GM12872 (cell line): ENCODE results near the gene GPR132.

Experiments used
- TF ChIP-seq, protein P1 (sequence below): IDR thresholded peaks from 3 replicates; pipeline ENCODE4 v1.5.1; 2011; ENCODE audit warnings: low read depth, mild to moderate bottlenecking, low read length, moderate library complexity; ENCODE audit not compliant: insufficient read depth

GPR132 gene

DNA sequence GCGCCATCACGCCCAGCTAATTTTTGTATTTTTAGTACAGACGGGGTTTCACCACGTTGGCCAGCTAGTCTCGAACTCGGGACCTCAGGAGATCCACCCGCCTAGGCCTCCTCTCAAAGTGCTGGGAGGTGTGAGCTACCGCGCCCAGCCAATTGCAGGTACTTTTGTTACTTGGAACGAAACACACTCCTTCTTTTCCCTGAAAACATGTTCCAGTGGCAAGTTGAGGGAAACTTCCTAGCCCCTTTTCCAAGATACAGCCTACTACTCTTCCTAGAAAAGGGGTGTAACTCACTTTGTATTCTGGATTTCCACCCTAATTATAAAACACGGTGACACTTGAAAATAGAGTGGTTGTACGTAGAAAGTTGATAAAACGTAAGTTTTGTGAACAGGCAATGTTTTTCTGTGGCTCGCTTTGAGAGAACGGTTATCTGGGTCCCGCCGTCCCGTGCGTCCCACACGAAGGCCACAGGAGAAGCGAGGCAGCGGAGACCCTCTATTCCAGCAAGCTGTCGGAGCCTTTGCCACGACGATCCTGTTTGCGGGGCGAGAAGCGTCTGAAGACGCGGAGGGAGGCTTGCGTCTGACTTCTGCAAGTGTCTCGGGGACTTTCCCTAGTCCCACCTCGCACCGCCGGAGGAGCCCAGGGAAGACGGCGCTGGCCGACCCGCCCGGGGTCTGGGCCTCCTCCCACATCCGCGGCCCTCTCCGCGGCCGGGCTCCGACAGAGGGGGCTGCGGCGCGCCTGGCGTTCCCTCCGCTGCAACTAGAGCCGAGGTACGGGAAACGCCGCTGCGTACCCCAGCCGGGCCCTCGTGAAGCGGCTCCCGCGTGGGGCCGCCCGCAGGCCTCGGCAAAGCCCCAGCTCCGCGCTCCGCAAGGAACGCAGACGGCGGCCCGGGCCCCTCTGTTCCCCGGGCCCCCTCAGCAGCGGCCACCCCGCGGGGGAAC, 45.1 kb downstream of the GPR132 start:
- TF ChIP-seq, protein P1, sequence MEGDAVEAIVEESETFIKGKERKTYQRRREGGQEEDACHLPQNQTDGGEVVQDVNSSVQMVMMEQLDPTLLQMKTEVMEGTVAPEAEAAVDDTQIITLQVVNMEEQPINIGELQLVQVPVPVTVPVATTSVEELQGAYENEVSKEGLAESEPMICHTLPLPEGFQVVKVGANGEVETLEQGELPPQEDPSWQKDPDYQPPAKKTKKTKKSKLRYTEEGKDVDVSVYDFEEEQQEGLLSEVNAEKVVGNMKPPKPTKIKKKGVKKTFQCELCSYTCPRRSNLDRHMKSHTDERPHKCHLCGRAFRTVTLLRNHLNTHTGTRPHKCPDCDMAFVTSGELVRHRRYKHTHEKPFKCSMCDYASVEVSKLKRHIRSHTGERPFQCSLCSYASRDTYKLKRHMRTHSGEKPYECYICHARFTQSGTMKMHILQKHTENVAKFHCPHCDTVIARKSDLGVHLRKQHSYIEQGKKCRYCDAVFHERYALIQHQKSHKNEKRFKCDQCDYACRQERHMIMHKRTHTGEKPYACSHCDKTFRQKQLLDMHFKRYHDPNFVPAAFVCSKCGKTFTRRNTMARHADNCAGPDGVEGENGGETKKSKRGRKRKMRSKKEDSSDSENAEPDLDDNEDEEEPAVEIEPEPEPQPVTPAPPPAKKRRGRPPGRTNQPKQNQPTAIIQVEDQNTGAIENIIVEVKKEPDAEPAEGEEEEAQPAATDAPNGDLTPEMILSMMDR = no peak

DNA sequence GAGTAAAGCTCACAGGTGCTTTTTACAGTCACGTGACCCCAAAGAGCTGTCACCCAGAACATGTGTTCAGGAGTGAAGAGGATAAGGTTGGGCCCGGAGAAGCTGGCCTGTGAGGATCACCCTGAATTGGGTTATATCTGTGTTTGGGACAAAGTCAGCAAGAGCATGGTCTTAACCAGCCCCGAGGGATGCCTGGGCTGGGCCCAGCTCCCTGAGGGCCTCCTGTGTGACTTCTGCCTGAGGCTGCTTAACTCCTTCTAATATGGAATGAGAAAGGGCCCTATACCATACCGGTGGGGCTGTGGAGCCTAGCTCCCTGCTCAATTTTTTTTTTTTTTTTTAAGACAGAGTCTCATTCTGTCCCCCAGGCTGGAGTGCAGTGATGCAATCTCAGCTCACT, 46.8 kb downstream of the GPR132 start:
- TF ChIP-seq, protein P1 = no peak

DNA sequence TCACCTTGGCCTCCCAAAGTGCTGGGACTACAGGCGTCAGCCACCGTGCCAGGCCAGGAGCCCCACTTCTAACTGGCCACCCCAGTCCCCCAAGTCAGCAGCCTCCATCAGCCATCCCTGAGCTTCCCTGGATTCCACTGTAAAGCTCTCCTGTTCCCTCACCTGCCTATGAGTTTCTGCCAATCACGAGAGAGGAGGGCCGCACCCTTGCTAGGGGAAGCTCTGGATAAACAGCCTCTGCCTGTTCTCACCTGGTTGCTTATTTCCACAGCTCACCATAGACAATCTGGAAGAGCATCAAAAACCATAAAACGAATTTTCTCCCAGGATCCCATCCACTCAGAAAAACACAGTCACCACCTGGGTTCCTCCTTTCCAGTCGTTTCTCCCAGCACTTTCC, 49.3 kb downstream of the GPR132 start:
- TF ChIP-seq, protein P1 = no peak

DNA sequence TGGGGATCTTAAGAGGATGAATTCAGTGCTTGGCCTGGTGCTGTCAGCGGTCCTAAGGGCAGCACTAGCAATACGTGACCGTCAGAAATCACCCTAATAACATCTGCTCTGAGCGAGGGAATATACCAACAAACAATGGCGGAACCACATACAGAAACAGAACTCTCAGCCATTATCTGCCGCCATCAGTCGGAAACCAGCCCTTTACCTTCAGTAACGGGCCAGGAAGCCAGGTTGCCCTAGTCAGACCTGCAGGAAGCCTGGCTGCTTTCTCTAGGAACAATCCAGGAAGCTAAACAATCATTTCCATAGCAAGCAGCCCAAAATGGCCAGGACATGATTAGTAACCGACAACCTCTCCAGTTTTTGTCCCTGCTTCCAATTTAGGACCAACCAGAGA, 50.0 kb downstream of the GPR132 start:
- TF ChIP-seq, protein P1 = no peak

DNA sequence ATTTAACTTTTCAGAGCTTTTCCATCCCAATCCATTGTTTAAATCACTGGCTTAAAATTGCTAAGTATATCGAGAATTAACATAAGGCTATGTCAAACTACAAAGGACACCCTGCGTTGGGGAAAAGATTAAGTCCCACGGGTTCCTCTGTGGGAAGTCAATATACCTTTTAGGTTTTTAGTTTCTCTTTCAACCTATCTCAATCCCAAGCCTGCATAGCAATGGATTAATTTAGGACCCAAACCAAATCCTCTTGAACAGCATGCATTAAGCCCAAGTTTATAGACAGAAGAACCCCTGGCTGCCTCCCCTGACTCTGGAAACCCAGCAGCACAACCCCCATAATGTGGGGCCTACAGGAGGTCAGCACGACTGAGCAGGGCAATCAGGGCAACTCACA, 50.6 kb downstream of the GPR132 start:
- TF ChIP-seq, protein P1 = no peak

DNA sequence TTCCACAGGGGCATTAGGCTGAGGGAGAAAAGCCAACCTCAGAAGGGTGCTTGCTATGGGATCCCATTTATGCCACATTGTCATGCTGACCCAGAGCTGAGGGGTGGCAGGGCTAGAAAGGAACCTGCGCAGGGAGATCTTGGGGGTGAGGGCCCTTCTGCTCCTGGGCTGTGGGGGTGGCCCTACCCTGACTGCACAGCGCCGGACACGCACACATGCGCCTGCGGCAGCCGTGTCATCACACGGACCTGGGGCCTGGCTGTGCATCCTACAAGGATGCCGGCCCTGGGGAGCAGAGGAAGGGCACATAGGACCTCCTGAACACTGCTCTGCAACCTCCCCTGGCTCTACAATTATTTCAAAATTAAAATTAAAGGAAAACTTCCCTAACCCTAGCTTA, 51.2 kb downstream of the GPR132 start:
- TF ChIP-seq, protein P1 = no peak

DNA sequence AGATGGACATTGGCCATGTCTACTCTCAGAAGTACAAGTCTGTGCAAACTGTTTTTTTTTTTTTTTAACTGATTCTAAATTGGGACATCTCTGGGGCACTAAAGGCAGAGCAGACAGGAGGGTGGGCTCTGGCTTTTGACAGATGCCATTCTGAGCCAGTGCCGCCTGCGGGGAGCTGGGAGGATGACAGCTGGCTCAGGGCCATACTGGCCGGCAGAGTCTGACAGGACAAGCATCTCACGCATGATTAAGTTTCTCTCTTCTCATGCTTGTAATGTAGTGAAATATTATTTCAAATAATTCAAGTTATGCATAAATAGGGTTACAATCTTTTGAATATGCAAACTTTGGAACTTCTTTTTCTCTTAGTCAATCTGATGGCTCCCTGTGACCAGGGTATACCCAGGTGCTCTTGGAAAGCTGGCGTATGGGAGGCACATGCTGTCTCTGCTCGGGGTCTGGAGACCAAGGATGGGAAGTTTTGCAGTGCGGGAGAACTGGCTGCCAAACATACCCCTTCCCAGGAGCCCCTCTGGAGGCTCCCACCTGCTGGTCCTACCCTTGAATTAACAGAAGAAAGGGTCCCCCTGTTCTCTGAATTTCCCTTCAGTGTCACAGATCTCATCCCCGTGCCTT, 52.0 kb downstream of the GPR132 start:
- TF ChIP-seq, protein P1 = no peak
